Neutrophil (primary cell): ENCODE data around the gene TMEM213.

ENCODE experiments used
- H3K27ac ChIP-seq: fragments of 200-600 bp; sonication (generic); 2 replicates; pipeline ENCODE4 v1.5.1; 2016; ENCODE audit warnings: mild to moderate bottlenecking, moderate library complexity
- H3K27me3 ChIP-seq: fragments of 200-600 bp; sonication (generic); 2 replicates; pipeline ENCODE4 v1.6.0; 2016; ENCODE audit warnings: mild to moderate bottlenecking
- H3K36me3 ChIP-seq: fragments of 200-600 bp; sonication (generic); 2 replicates; pipeline ENCODE4 v1.5.1; 2017
- H3K4me1 ChIP-seq, 2 experiments: fragments of 200-600 bp in 1 of 2; sonication (generic) in 1 of 2; 1 replicate in 1 of 2; 2 replicates in 1 of 2; pipeline versions ENCODE4 v1.5.1 to v1.6.1; 2013 to 2016; ENCODE audit warnings: low read depth in 1 of 2, low read length in 1 of 2, mild to moderate bottlenecking in 1 of 2, moderate library complexity in 1 of 2; ENCODE audit not compliant: control insufficient read depth in 1 of 2, insufficient read depth in 1 of 2
- H3K4me3 ChIP-seq, 2 experiments: fragments of 200-600 bp in 1 of 2; sonication (generic) in 1 of 2; 1 replicate in 1 of 2; 2 replicates in 1 of 2; pipeline ENCODE4 v1.5.1; 2013 to 2016; ENCODE audit warnings: low read depth in 1 of 2, low read length in 1 of 2, mild to moderate bottlenecking in 1 of 2, moderate library complexity in 1 of 2
- H3K9me3 ChIP-seq: fragments of 200-600 bp; sonication (generic); 2 replicates; pipeline ENCODE4 v1.5.1; 2016
- CTCF ChIP-seq: fragments of 200-600 bp; sonication (generic); IDR thresholded peaks from 2 replicates; pipeline ENCODE4 v1.5.1; 2016; ENCODE audit warnings: antibody characterized with exemption

TMEM213 gene

DNA sequence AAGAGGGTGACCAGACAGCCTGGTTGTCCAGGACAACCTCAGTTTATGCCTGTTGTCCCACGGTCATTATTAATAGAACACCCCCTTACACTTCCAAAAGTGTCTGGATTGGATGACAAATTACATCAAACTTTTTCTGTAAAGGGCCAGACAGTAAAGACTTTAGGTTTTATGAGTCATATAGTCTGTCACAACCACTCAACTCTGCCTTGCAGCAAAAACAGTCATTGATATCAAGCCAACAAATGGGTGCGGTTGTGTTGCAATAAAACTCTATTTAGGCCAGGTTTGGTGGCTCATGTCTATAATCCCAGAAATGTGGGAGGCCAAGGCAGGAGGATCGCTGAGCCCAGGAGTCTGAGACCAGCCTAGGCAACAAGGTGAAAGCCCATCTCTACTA lies 66.9 kb downstream of the TMEM213 start:
- TF ChIP-seq CTCF: no peak
- Histone ChIP-seq H3K9me3 (no peaks in the 10 kb centered on the region), H3K4me3 (no peak overlapping the region), H3K36me3 (no peaks in the 10 kb centered on the region), H3K27ac (no peak overlapping the region), H3K4me1 (no peaks in the 10 kb centered on the region), H3K27me3 (no peaks in the 10 kb centered on the region)

GRCh38 chr7:138865843-138866242 lies 68.0 kb downstream of the TMEM213 start:
- H3K27me3 ChIP-seq: no peaks in the 10 kb centered on the region
- H3K9me3 ChIP-seq: no peaks in the 10 kb centered on the region
- H3K4me1 ChIP-seq: no peaks in the 10 kb centered on the region
- TF ChIP-seq CTCF: no peak
- H3K4me3 ChIP-seq: no peak overlapping the region
- H3K36me3 ChIP-seq: no peaks in the 10 kb centered on the region
- H3K27ac ChIP-seq: no peak overlapping the region

GRCh38 chr7:138866353-138866752 lies 68.6 kb downstream of the TMEM213 start:
- no peak for TF ChIP-seq CTCF
- no peaks in the 10 kb centered on the region for H3K4me1 ChIP-seq
- no peaks in the 10 kb centered on the region for H3K27me3 ChIP-seq
- no peaks in the 10 kb centered on the region for H3K9me3 ChIP-seq
- no peak overlapping the region for H3K4me3 ChIP-seq
- H3K27ac ChIP-seq: no peak overlapping the region
- H3K36me3 ChIP-seq: no peaks in the 10 kb centered on the region

- no peaks in the 10 kb centered on the region for H3K27me3 ChIP-seq
These were observed 70.0 kb downstream of the TMEM213 start for GRCh38 chr7:138867744-138868143.

GRCh38 chr7:138868711-138869110 lies 70.9 kb downstream of the TMEM213 start:
- Histone ChIP-seq H3K4me1 (no peaks in the 10 kb centered on the region), H3K4me3 (no peak overlapping the region), H3K27me3 (no peaks in the 10 kb centered on the region), H3K9me3 (no peaks in the 10 kb centered on the region), H3K36me3 (no peaks in the 10 kb centered on the region), H3K27ac (no peak overlapping the region)
- TF ChIP-seq CTCF: no peak

More at GRCh38 chr7:138867744-138868143, 70.0 kb downstream of the TMEM213 start:
- TF ChIP-seq CTCF: no peak
- Histone ChIP-seq H3K4me3 (no peak overlapping the region), H3K9me3 (no peaks in the 10 kb centered on the region), H3K4me1 (no peaks in the 10 kb centered on the region), H3K27ac (no peak overlapping the region), H3K36me3 (no peaks in the 10 kb centered on the region)

DNA sequence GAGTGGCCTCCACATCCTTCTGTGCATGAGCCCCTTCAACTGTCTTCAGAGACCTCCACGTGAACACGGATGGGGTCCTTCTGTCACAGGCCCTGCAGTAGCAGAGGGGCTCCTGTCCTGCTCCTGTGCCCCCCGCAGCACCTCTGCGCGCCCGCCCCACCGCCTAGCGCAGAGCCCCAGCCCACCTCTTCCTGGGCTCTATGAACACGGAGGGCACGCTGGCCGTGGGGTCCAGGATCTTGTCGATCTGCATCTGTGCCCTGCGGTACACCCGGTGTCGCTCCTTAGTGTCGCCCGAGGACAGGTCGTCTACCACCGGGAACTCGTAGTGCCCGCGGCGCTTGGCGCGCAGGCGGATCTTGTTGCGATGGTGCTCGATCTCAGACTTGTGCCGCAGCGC lies 71.6 kb downstream of the TMEM213 start:
- H3K27me3 ChIP-seq: no peaks in the 10 kb centered on the region
- no peaks in the 10 kb centered on the region for H3K36me3 ChIP-seq
- no peaks in the 10 kb centered on the region for H3K9me3 ChIP-seq
- no peak overlapping the region for H3K27ac ChIP-seq
- no peak for TF ChIP-seq CTCF
- no peaks in the 10 kb centered on the region for H3K4me1 ChIP-seq
- no peak overlapping the region for H3K4me3 ChIP-seq
